Measurements from ENCODE around the gene ZSCAN16. TPM values are rescaled to one million over a fixed set of nuclear protein-coding genes. Genes with fewer than 3 reads are reported as not detected.

The ZSCAN16 gene
- total RNA-seq, 2 donors from 2014 or later, result 0.81 to 2.5 TPM

DNA sequence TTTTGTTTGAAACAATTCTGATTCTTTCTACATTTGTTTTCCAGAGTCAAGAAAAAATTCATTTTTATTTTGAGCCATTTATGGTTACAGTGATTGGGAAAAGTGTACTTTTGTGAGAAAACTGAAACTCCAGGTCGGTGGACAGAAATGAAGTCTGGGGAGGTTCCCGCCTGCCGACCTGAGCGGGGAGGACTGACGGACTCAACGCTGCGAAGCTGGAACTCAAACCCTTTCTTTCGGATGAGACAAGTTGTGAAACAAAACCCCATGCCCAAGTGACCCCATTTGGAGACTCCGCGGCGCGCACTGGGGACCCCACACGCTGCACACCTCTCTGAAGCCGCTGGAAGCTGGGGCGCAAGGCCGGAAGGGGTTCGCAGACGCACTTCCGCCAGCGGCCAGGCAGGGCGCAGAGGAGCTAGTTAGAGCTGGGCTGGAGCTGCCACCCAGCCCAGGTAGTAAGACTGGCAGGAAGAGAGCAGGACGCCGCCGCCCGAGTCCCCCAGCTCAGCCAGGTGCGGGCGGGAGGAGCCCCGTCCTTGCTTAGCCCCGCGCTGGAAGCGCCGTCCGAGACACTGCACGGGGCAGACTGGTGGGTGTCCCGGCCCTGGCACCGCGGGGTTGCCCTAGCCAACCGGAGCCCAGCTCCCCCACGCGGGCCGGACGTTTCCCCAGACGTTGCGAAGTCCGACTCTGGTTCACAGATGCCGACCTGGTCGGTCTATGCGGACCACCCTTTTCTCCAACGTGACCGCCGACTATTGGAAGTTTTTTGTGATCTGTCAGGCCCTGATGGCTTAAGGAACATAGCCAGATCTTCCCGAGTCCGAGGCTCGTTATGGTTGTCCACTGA is 19.8 kb upstream of the ZSCAN16 start:
- Histone ChIP-seq H3K4me1 (ENCODE audit: control insufficient read depth in 1 of 2, low read depth in 2 of 2) (peaks cover 0 to 5% of the 10 kb centered on the region in 2 donors), H3K36me3 (no peaks in the 10 kb centered on the region), H3K27me3 (replicated peaks; ENCODE audit: insufficient read depth) (no peaks in the 10 kb centered on the region), H3K27ac (peak overlapping the region; percentile 62 to 71), H3K9me3 (no peaks in the 10 kb centered on the region), H3K4me3 (peak overlapping the region; percentile 95)
- ATAC-seq (ENCODE audit: insufficient number of reproducible peaks, low FRiP score, low read depth), result peak; percentile 96
- TF ChIP-seq CTCF (IDR thresholded peaks at IDR 0.05), result peak; percentile 70
- DNase-seq (ENCODE audit: low spot score), result peak; percentile 9

- H3K27me3 ChIP-seq (replicated peaks; ENCODE audit: insufficient read depth), result no peaks in the 10 kb centered on the region
- H3K27ac ChIP-seq, result peak overlapping the region; percentile 62 to 71
- DNase-seq (ENCODE audit: low spot score), result no peak
- ATAC-seq (ENCODE audit: insufficient number of reproducible peaks, low FRiP score, low read depth), result no peak
- H3K4me1 ChIP-seq (ENCODE audit: control insufficient read depth in 1 of 2, low read depth in 2 of 2), result peaks cover 0 to 5% of the 10 kb centered on the region in 2 donors
- H3K9me3 ChIP-seq, result no peaks in the 10 kb centered on the region
- peak overlapping the region; percentile 95 for H3K4me3 ChIP-seq
- no peaks in the 10 kb centered on the region for H3K36me3 ChIP-seq
- TF ChIP-seq CTCF (IDR thresholded peaks at IDR 0.05), result no peak
Measured at GRCh38 chr6:28105245-28105639, 19.2 kb upstream of the ZSCAN16 start.

GRCh38 chr6:28107506-28107905 is 16.9 kb upstream of the ZSCAN16 start:
- no peak for TF ChIP-seq CTCF (IDR thresholded peaks at IDR 0.05)
- no peaks in the 10 kb centered on the region for H3K9me3 ChIP-seq
- ATAC-seq (ENCODE audit: insufficient number of reproducible peaks, low FRiP score, low read depth), result no peak
- H3K4me3 ChIP-seq, result no peak overlapping the region
- peaks cover 0 to 5% of the 10 kb centered on the region in 2 donors for H3K4me1 ChIP-seq (ENCODE audit: control insufficient read depth in 1 of 2, low read depth in 2 of 2)
- no peaks in the 10 kb centered on the region for H3K27me3 ChIP-seq (replicated peaks; ENCODE audit: insufficient read depth)
- no peak overlapping the region for H3K27ac ChIP-seq
- no peaks in the 10 kb centered on the region for H3K36me3 ChIP-seq
- DNase-seq (ENCODE audit: low spot score), result no peak

GRCh38 chr6:28111964-28112363 is 12.4 kb upstream of the ZSCAN16 start:
- Histone ChIP-seq H3K27me3 (replicated peaks; ENCODE audit: insufficient read depth) (no peaks in the 10 kb centered on the region), H3K27ac (no peak overlapping the region), H3K9me3 (no peaks in the 10 kb centered on the region), H3K36me3 (peaks cover 3% of the 10 kb centered on the region), H3K4me3 (no peak overlapping the region), H3K4me1 (ENCODE audit: control insufficient read depth in 1 of 2, low read depth in 2 of 2) (no peaks in the 10 kb centered on the region)
- no peak for TF ChIP-seq CTCF (IDR thresholded peaks at IDR 0.05)
- DNase-seq (ENCODE audit: low spot score) (no peak), ATAC-seq (ENCODE audit: insufficient number of reproducible peaks, low FRiP score, low read depth) (no peak)

DNA sequence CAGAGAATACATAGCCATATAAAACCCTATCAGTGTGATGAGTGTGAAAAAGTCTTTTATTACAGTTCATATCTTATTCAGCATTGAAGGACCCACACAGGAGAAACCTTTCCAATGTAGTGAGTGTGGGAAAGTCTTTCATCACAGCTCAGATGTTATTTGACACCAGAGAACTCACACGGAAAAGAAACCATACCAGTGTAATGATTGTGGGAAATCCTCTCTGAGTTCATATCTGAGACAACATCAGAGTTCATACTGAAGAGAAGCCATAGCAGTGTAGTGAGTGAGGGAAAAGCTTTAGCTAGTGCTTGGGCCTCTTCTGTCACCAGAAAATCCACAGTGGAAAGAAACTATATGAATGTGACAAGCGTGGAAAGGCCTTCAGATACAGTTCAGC is 8.6 kb upstream of the ZSCAN16 start:
- DNase-seq (ENCODE audit: low spot score) (no peak), ATAC-seq (ENCODE audit: insufficient number of reproducible peaks, low FRiP score, low read depth) (no peak)
- Histone ChIP-seq H3K36me3 (peaks cover 7% of the 10 kb centered on the region), H3K27me3 (replicated peaks; ENCODE audit: insufficient read depth) (no peaks in the 10 kb centered on the region), H3K4me1 (ENCODE audit: control insufficient read depth in 1 of 2, low read depth in 2 of 2) (no peaks in the 10 kb centered on the region), H3K4me3 (no peak overlapping the region), H3K9me3 (no peaks in the 10 kb centered on the region), H3K27ac (no peak overlapping the region)
- no peak for TF ChIP-seq CTCF (IDR thresholded peaks at IDR 0.05)
